Progenitor cell of endocrine pancreas (in vitro differentiated cells): ENCODE data around the gene CCL5. TPM values are rescaled to one million over a fixed set of nuclear protein-coding genes. Genes with fewer than 3 reads are reported as not detected.

Source experiments
- DNase-seq: peaks from one replicate; pipeline ENCODE4 v3.0.0; 2021; ENCODE audit warnings: low spot score; ENCODE audit not compliant: unreplicated experiment
- H3K27ac Mint-ChIP-seq: 2 replicates; pipeline ENCODE4 v1.8.0; 2021; ENCODE audit warnings: mild to moderate bottlenecking, moderate library complexity, mixed read lengths
- H3K27me3 Mint-ChIP-seq: 2 replicates; pipeline ENCODE4 v1.8.0; 2021; ENCODE audit warnings: mixed read lengths
- H3K36me3 Mint-ChIP-seq: 2 replicates; pipeline ENCODE4 v1.8.0; 2022; ENCODE audit warnings: mixed read lengths; ENCODE audit not compliant: insufficient read depth
- H3K4me1 Mint-ChIP-seq: 2 replicates; pipeline ENCODE4 v1.8.0; 2021; ENCODE audit warnings: low read depth, mixed read lengths
- H3K4me3 Mint-ChIP-seq: 2 replicates; pipeline ENCODE4 v1.8.0; 2021; ENCODE audit warnings: low read depth, mild to moderate bottlenecking, moderate library complexity, mixed read lengths
- H3K9me3 Mint-ChIP-seq: 2 replicates; pipeline ENCODE4 v1.8.0; 2021; ENCODE audit warnings: low read depth, mixed read lengths
- total RNA-seq: library from RNA; stranded (reverse); gene quantifications from 2 replicates; pipeline ENCODE4 v1.2.1, GENCODE V29; 2021
- TF ChIP-seq, protein P1 (sequence below): fragments of 200-600 bp; sonication (generic); IDR thresholded peaks from one replicate; pipeline ENCODE4 v1.5.0; 2021; ENCODE audit warnings: antibody characterized with exemption, mild to moderate bottlenecking; ENCODE audit not compliant: unreplicated experiment

The CCL5 gene
- total RNA-seq, 1 donor from 2014 or later = not detected

GRCh38 chr17:35841101-35841500 is 39.1 kb downstream of the CCL5 start:
- H3K27ac Mint-ChIP-seq = no peak overlapping the region
- H3K4me3 Mint-ChIP-seq = no peak overlapping the region
- H3K4me1 Mint-ChIP-seq = no peaks in the 10 kb centered on the region
- TF ChIP-seq, protein P1, sequence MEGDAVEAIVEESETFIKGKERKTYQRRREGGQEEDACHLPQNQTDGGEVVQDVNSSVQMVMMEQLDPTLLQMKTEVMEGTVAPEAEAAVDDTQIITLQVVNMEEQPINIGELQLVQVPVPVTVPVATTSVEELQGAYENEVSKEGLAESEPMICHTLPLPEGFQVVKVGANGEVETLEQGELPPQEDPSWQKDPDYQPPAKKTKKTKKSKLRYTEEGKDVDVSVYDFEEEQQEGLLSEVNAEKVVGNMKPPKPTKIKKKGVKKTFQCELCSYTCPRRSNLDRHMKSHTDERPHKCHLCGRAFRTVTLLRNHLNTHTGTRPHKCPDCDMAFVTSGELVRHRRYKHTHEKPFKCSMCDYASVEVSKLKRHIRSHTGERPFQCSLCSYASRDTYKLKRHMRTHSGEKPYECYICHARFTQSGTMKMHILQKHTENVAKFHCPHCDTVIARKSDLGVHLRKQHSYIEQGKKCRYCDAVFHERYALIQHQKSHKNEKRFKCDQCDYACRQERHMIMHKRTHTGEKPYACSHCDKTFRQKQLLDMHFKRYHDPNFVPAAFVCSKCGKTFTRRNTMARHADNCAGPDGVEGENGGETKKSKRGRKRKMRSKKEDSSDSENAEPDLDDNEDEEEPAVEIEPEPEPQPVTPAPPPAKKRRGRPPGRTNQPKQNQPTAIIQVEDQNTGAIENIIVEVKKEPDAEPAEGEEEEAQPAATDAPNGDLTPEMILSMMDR = no peak
- no peak for DNase-seq
- no peaks in the 10 kb centered on the region for H3K27me3 Mint-ChIP-seq
- H3K9me3 Mint-ChIP-seq = no peaks in the 10 kb centered on the region
- peaks cover 38% of the 10 kb centered on the region for H3K36me3 Mint-ChIP-seq

DNA sequence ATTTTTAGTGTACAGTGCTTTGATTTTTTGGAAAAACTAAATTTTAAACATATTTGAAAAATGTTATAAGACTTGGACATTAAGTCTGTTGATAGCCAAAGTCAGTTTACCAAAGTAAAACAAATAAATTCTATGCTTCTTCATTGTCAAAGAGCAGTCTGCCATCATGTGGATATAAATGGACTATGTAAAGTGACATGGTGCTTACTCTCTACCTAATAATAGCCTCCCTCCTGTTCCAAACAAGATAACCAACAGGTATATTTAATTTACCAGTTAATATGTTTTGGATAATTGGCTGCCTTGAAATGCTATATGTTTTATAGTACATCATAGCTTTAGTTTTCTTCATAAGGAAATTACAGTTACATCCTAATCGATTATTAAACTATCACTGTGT is 55.0 kb downstream of the CCL5 start:
- no peaks in the 10 kb centered on the region for H3K9me3 Mint-ChIP-seq
- no peak overlapping the region for H3K4me3 Mint-ChIP-seq
- no peaks in the 10 kb centered on the region for H3K27me3 Mint-ChIP-seq
- H3K36me3 Mint-ChIP-seq = peaks cover 42% of the 10 kb centered on the region
- no peak overlapping the region for H3K27ac Mint-ChIP-seq
- no peaks in the 10 kb centered on the region for H3K4me1 Mint-ChIP-seq
- TF ChIP-seq, protein P1 = no peak
- no peak for DNase-seq

Other genes with a start within 250 kb of the CCL5 start
- gene RASL10B, start 148.7 kb downstream of the CCL5 start, total RNA-seq = 13.7 and 13.9 TPM in 2 replicates
- gene GAS2L2, start 127.1 kb downstream of the CCL5 start, total RNA-seq = 0.10 and 0.11 TPM in 2 replicates
- gene C17orf50, start 119.5 kb downstream of the CCL5 start, total RNA-seq = not detected in 2 replicates
- gene MMP28, start 84.7 kb downstream of the CCL5 start, total RNA-seq = 0.53 TPM in 1 of 2 replicates, not detected in the other
- 282 and 287 TPM in 2 replicates for gene TAF15, start 70.9 kb downstream of the CCL5 start, total RNA-seq
- not detected in 2 replicates for gene HEATR9, start 11.5 kb downstream of the CCL5 start, total RNA-seq
- 4.2 and 4.8 TPM in 2 replicates for gene RDM1, start 50.4 kb upstream of the CCL5 start, total RNA-seq
- gene LYZL6, start 63.4 kb upstream of the CCL5 start, total RNA-seq = not detected in 2 replicates
- gene CCL16, start 101.1 kb upstream of the CCL5 start, total RNA-seq = not detected in 2 replicates
- gene CCL14, start 106.4 kb upstream of the CCL5 start, total RNA-seq = not detected in 2 replicates
- gene CCL15, start 121.2 kb upstream of the CCL5 start, total RNA-seq = 0.29 TPM in 1 of 2 replicates, not detected in the other
- not detected in 2 replicates for gene CCL23, start 137.6 kb upstream of the CCL5 start, total RNA-seq
- gene CCL18, start 183.9 kb upstream of the CCL5 start, total RNA-seq = not detected in 2 replicates
- gene CCL3, start 209.8 kb upstream of the CCL5 start, total RNA-seq = not detected in 2 replicates
- not detected in 2 replicates for gene CCL4, start 223.5 kb upstream of the CCL5 start, total RNA-seq